Stimulated activated effector memory CD8-positive, alpha-beta T cell treated with anti-CD3 and anti-CD28 coated beads, Interleukin-12 subunit alpha, Interleukin-12 subunit beta, amount 100 ng/mL, for 72 hours (primary cell): Measurements from ENCODE around the gene RBM20.
A peak's percentile ranks its signal among the peaks of the same experiment; 100 is the strongest.
"Not testable (repeated sequence)": the region's sequence is repeated elsewhere in the genome, so short reads cannot be mapped to it uniquely, and the experiment has no call there.

Experiments used
- ATAC-seq: fragments of 150-1000 bp; cut with Tn5 transposase; 2 replicates; pipeline ENCODE4 v1.10.0; 2021
- DNase-seq, 2 donors: peaks; one replicate each; pipeline ENCODE4 v3.0.0; 2021 to 2022; ENCODE audit warnings: low spot score in 2 of 2
- H3K27ac Mint-ChIP-seq: one replicate; pipeline ENCODE4 v1.8.0; 2022; ENCODE audit warnings: mild to moderate bottlenecking, mixed read lengths
- H3K36me3 Mint-ChIP-seq: one replicate; pipeline ENCODE4 v1.8.0; 2022; ENCODE audit warnings: mild to moderate bottlenecking, mixed read lengths
- H3K4me1 Mint-ChIP-seq: one replicate; pipeline ENCODE4 v1.8.0; 2022; ENCODE audit warnings: mixed read lengths
- H3K4me3 Mint-ChIP-seq: one replicate; pipeline ENCODE4 v1.8.0; 2022; ENCODE audit warnings: mild to moderate bottlenecking, mixed read lengths
- H3K9me3 Mint-ChIP-seq: one replicate; pipeline ENCODE4 v1.8.0; 2022; ENCODE audit warnings: mixed read lengths

Gene RBM20

GRCh38 chr10:110617425-110618229, 26.5 kb upstream of the RBM20 start:
- ATAC-seq: no peak
- Mint-ChIP-seq H3K9me3 (peaks cover 3% of the 10 kb centered on the region), H3K4me1 (peaks cover 57% of the 10 kb centered on the region), H3K27ac (no peak overlapping the region), H3K36me3 (no peaks in the 10 kb centered on the region), H3K4me3 (no peak overlapping the region)
- DNase-seq: no peak

- Mint-ChIP-seq H3K27ac (no peak overlapping the region), H3K9me3 (peaks cover 3% of the 10 kb centered on the region), H3K4me3 (no peak overlapping the region), H3K36me3 (no peaks in the 10 kb centered on the region), H3K4me1 (peaks cover 53% of the 10 kb centered on the region)
- DNase-seq (no peak), ATAC-seq (peak; percentile 26)
Measured at GRCh38 chr10:110618230-110618610, 25.9 kb upstream of the RBM20 start.

GRCh38 chr10:110619514-110620397, 24.4 kb upstream of the RBM20 start:
- H3K27ac Mint-ChIP-seq: no peak overlapping the region
- H3K4me1 Mint-ChIP-seq: peaks cover 37% of the 10 kb centered on the region
- ATAC-seq: no peak
- no peak for DNase-seq
- no peaks in the 10 kb centered on the region for H3K36me3 Mint-ChIP-seq
- no peak overlapping the region for H3K4me3 Mint-ChIP-seq
- peaks cover 3% of the 10 kb centered on the region for H3K9me3 Mint-ChIP-seq

GRCh38 chr10:110620398-110620719, 23.8 kb upstream of the RBM20 start:
- no peaks in the 10 kb centered on the region for H3K36me3 Mint-ChIP-seq
- H3K4me1 Mint-ChIP-seq: peaks cover 32% of the 10 kb centered on the region
- no peak overlapping the region for H3K4me3 Mint-ChIP-seq
- ATAC-seq (no peak), DNase-seq (no peak)
- H3K9me3 Mint-ChIP-seq: peaks cover 3% of the 10 kb centered on the region
- H3K27ac Mint-ChIP-seq: no peak overlapping the region

GRCh38 chr10:110623316-110623715, 20.8 kb upstream of the RBM20 start:
- H3K36me3 Mint-ChIP-seq, H3K4me1 Mint-ChIP-seq, DNase-seq, H3K27ac Mint-ChIP-seq, ATAC-seq, H3K9me3 Mint-ChIP-seq, H3K4me3 Mint-ChIP-seq: not testable (repeated sequence)

- no peaks in the 10 kb centered on the region for H3K36me3 Mint-ChIP-seq
- ATAC-seq: no peak
- DNase-seq: no peak
- H3K4me3 Mint-ChIP-seq: no peak overlapping the region
- H3K9me3 Mint-ChIP-seq: peaks cover 3% of the 10 kb centered on the region
- H3K4me1 Mint-ChIP-seq: no peaks in the 10 kb centered on the region
- H3K27ac Mint-ChIP-seq: no peak overlapping the region
Measured at GRCh38 chr10:110625356-110625894, 18.7 kb upstream of the RBM20 start.

GRCh38 chr10:110625951-110626855, 17.9 kb upstream of the RBM20 start:
- no peak overlapping the region for H3K4me3 Mint-ChIP-seq
- H3K4me1 Mint-ChIP-seq: no peaks in the 10 kb centered on the region
- DNase-seq: no peak
- no peak overlapping the region for H3K27ac Mint-ChIP-seq
- no peak for ATAC-seq
- H3K9me3 Mint-ChIP-seq: peaks cover 3% of the 10 kb centered on the region
- H3K36me3 Mint-ChIP-seq: no peaks in the 10 kb centered on the region

- Mint-ChIP-seq H3K36me3 (no peaks in the 10 kb centered on the region), H3K9me3 (no peaks in the 10 kb centered on the region), H3K4me1 (no peaks in the 10 kb centered on the region), H3K4me3 (no peak overlapping the region), H3K27ac (no peak overlapping the region)
- ATAC-seq (no peak), DNase-seq (no peak)
Measured at GRCh38 chr10:110628161-110628560, 16.0 kb upstream of the RBM20 start.

- Mint-ChIP-seq H3K27ac (no peak overlapping the region), H3K4me1 (no peaks in the 10 kb centered on the region), H3K4me3 (no peak overlapping the region), H3K9me3 (no peaks in the 10 kb centered on the region), H3K36me3 (no peaks in the 10 kb centered on the region)
- DNase-seq: no peak
- no peak for ATAC-seq
Measured at GRCh38 chr10:110629680-110630191, 14.4 kb upstream of the RBM20 start.

- Mint-ChIP-seq H3K4me3 (no peak overlapping the region), H3K36me3 (no peaks in the 10 kb centered on the region), H3K4me1 (no peaks in the 10 kb centered on the region), H3K9me3 (no peaks in the 10 kb centered on the region), H3K27ac (no peak overlapping the region)
- no peak for ATAC-seq
- no peak for DNase-seq
Measured at GRCh38 chr10:110631934-110632333, 12.2 kb upstream of the RBM20 start.

GRCh38 chr10:110632591-110633215, 11.4 kb upstream of the RBM20 start:
- Mint-ChIP-seq H3K4me3 (no peak overlapping the region), H3K4me1 (no peaks in the 10 kb centered on the region), H3K36me3 (no peaks in the 10 kb centered on the region), H3K27ac (no peak overlapping the region), H3K9me3 (no peaks in the 10 kb centered on the region)
- ATAC-seq (no peak), DNase-seq (no peak)

- no peak for DNase-seq
- Mint-ChIP-seq H3K4me3 (no peak overlapping the region), H3K27ac (no peak overlapping the region)
Measured at GRCh38 chr10:110634527-110635209, 9.5 kb upstream of the RBM20 start.

GRCh38 chr10:110636572-110636931, 7.6 kb upstream of the RBM20 start:
- peaks cover 7% of the 10 kb centered on the region for H3K4me1 Mint-ChIP-seq
- no peak for ATAC-seq
- H3K36me3 Mint-ChIP-seq: no peaks in the 10 kb centered on the region
- no peak overlapping the region for H3K27ac Mint-ChIP-seq
- no peak overlapping the region for H3K4me3 Mint-ChIP-seq
- no peak for DNase-seq
- no peaks in the 10 kb centered on the region for H3K9me3 Mint-ChIP-seq

More at GRCh38 chr10:110634527-110635209, 9.5 kb upstream of the RBM20 start:
- H3K4me1 Mint-ChIP-seq: no peaks in the 10 kb centered on the region
- no peaks in the 10 kb centered on the region for H3K36me3 Mint-ChIP-seq
- H3K9me3 Mint-ChIP-seq: no peaks in the 10 kb centered on the region
- no peak for ATAC-seq

GRCh38 chr10:110636932-110637557, 7.1 kb upstream of the RBM20 start:
- DNase-seq (no peak), ATAC-seq (no peak)
- Mint-ChIP-seq H3K9me3 (no peaks in the 10 kb centered on the region), H3K36me3 (no peaks in the 10 kb centered on the region), H3K27ac (no peak overlapping the region), H3K4me1 (peaks cover 10% of the 10 kb centered on the region), H3K4me3 (no peak overlapping the region)
